GM10248 (cell line): ENCODE measurements around the gene FAM20B.

Experiments used
- CTCF ChIA-PET: fragments of 300-600 bp; sonication (Branson Sonifier 250); formaldehyde crosslinking; extraction: SDS; loops from one replicate; lab custom pipeline; 2021; ENCODE audit warnings: antibody characterized with exemption; lab: Yijun Ruan, JAX
- POLR2A ChIA-PET: fragments of 350-650 bp; sonication (Branson Sonifier 250); formaldehyde crosslinking; extraction: SDS; loops from one replicate; lab custom pipeline; 2020; ENCODE audit warnings: antibody characterized with exemption; lab: Yijun Ruan, JAX
- DNase-seq: peaks from one replicate; pipeline ENCODE4 v3.0.0; 2012; ENCODE audit errors: extremely low spot score
- CTCF ChIP-seq: IDR thresholded peaks from 2 replicates; pipeline ENCODE4 v1.5.1; 2012; ENCODE audit warnings: mild to moderate bottlenecking, low read depth; ENCODE audit errors: extremely low read depth, missing control alignments, control extremely low read depth

FAM20B gene

GRCh38 chr1:179107706-179108629 is 82.3 kb downstream of the FAM20B start:
- DNase-seq: no peak
- no peak for TF ChIP-seq CTCF
- POLR2A ChIA-PET: interaction anchor here (1.1 kb wide), 1 partner anchor 23 kb away, joined by 3 read pairs; no protein-coding TSS in a partner anchor
- CTCF ChIA-PET: interaction anchor here (0.9 to 2.3 kb wide), 4 partner anchors 10 to 86 kb away, joined by 3 to 5 read pairs (median 3); no protein-coding TSS in a partner anchor

GRCh38 chr1:179108644-179109043 is 83.0 kb downstream of the FAM20B start:
- CTCF ChIA-PET: interaction anchor here (0.9 to 1.3 kb wide), 3 partner anchors 11 to 85 kb away, joined by 3 read pairs; no protein-coding TSS in a partner anchor
- TF ChIP-seq CTCF: no peak
- POLR2A ChIA-PET: interaction anchor here (1.1 kb wide), 1 partner anchor 23 kb away, joined by 3 read pairs; no protein-coding TSS in a partner anchor
- no peak for DNase-seq

- ChIA-PET CTCF (interaction anchor here (1.7 kb wide), 1 partner anchor 37 kb away, joined by 4 read pairs; no protein-coding TSS in a partner anchor), POLR2A (no interaction called here)
- no peak for DNase-seq
- no peak for TF ChIP-seq CTCF
Measured at GRCh38 chr1:179115181-179115580, 89.5 kb downstream of the FAM20B start.

GRCh38 chr1:179119513-179119912 is 93.8 kb downstream of the FAM20B start:
- CTCF ChIA-PET: interaction anchor here (1.1 to 3.2 kb wide), 9 partner anchors 7 to 695 kb away, joined by 3 to 46 read pairs (median 9); partner anchors contain the start of gene SOAT1

GRCh38 chr1:179120736-179121135 is 95.0 kb downstream of the FAM20B start:
- POLR2A ChIA-PET: interaction anchor here (1.4 kb wide), 1 partner anchor 245 kb away, joined by 3 read pairs; the partner anchor contains the start of gene AXDND1

More at GRCh38 chr1:179119513-179119912, 93.8 kb downstream of the FAM20B start:
- TF ChIP-seq CTCF: no peak
- POLR2A ChIA-PET: interaction anchor here (1.4 kb wide), 1 partner anchor 246 kb away, joined by 3 read pairs; the partner anchor contains the start of gene AXDND1
- DNase-seq: no peak

More at GRCh38 chr1:179120736-179121135, 95.0 kb downstream of the FAM20B start:
- CTCF ChIA-PET: interaction anchor here (0.6 to 3.2 kb wide), 44 partner anchors 9 to 693 kb away, joined by 3 to 46 read pairs (median 4); partner anchors contain the start of genes AXDND1 and SOAT1
- DNase-seq: no peak
- TF ChIP-seq CTCF: no peak
